ENCODE results near the gene SIGLEC10.
"Not testable (repeated sequence)": the region's sequence is repeated elsewhere in the genome, so short reads cannot be mapped to it uniquely, and the experiment has no call there.

SIGLEC10 gene, protein sequence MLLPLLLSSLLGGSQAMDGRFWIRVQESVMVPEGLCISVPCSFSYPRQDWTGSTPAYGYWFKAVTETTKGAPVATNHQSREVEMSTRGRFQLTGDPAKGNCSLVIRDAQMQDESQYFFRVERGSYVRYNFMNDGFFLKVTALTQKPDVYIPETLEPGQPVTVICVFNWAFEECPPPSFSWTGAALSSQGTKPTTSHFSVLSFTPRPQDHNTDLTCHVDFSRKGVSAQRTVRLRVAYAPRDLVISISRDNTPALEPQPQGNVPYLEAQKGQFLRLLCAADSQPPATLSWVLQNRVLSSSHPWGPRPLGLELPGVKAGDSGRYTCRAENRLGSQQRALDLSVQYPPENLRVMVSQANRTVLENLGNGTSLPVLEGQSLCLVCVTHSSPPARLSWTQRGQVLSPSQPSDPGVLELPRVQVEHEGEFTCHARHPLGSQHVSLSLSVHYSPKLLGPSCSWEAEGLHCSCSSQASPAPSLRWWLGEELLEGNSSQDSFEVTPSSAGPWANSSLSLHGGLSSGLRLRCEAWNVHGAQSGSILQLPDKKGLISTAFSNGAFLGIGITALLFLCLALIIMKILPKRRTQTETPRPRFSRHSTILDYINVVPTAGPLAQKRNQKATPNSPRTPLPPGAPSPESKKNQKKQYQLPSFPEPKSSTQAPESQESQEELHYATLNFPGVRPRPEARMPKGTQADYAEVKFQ

DNA sequence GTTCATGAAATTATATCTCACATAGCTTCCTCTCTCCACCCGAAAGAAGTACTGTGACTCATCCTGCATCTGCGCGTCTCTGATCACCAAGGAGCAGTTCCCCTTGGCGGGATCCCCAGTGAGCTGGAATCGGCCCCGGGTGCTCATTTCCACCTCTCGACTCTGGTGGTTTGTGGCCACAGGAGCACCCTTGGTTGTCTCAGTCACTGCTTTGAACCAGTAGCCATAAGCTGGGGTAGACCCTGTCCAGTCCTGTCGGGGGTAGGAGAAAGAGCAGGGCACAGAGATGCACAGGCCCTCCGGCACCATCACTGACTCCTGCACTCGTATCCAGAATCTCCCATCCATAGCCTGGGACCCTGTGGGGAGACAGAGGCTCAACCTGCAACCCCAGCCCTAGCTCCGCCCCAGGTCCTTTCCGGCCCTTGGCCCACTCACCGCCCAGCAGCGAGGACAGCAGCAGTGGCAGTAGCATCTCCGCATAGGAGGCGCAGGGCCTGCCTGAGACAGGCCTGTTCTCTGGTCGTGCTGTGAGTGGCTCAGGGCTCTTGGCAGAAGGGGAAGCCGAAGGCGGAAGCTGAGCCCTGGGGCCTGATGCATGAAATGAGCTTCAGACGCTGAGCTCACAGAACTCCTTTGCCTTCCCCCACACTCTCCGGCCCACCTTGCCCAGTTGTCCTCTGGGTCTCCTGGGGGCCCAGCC lies at the start of gene SIGLEC10:
Gene SIGLEC10, minus strand, starts transcription at position 536 of the 703 bp plus-strand sequence. Its CDS starts 61 bp downstream, at position 475.
- Histone ChIP-seq H3K9me2 (replicated peaks; ENCODE audit: control insufficient read depth, low read length) (no peaks in the 10 kb centered on the region), H3K79me2 (ENCODE audit: control insufficient read depth, low read length) (peaks cover 6% of the 10 kb centered on the region; the same call in 1 of the 2 replicates), H3K9me3 (ENCODE audit: control insufficient read depth, insufficient read depth, low read length) (no peaks in the 10 kb centered on the region), H3K27ac (ENCODE audit: low read depth, low read length) (peak within 1 kb of the TSS; percentile 56), H4K20me1 (ENCODE audit: control insufficient read depth, insufficient read depth, low read depth, low read length) (no peaks in the 10 kb centered on the region), H3K36me3 (ENCODE audit: control insufficient read depth, low read length) (no peaks in the 10 kb centered on the region), H3K4me2 (ENCODE audit: low read length) (peak within 1 kb of the TSS; percentile 78), H3K27me3 (ENCODE audit: control insufficient read depth, low read length) (no peaks in the 10 kb centered on the region), H3K4me3 (ENCODE audit: low read length) (peak within 1 kb of the TSS; percentile 83), H3F3A (ENCODE audit: control insufficient read depth, insufficient read depth) (no peaks in the 10 kb centered on the region), H3K4me1 (ENCODE audit: control insufficient read depth, low read length) (peaks cover 26% of the 10 kb centered on the region)
- TF ChIP-seq EZH2phosphoT487 (IDR thresholded peaks at IDR 0.05; ENCODE audit: borderline replicate concordance, low read length): no peak
- TF ChIP-seq, protein P1, sequence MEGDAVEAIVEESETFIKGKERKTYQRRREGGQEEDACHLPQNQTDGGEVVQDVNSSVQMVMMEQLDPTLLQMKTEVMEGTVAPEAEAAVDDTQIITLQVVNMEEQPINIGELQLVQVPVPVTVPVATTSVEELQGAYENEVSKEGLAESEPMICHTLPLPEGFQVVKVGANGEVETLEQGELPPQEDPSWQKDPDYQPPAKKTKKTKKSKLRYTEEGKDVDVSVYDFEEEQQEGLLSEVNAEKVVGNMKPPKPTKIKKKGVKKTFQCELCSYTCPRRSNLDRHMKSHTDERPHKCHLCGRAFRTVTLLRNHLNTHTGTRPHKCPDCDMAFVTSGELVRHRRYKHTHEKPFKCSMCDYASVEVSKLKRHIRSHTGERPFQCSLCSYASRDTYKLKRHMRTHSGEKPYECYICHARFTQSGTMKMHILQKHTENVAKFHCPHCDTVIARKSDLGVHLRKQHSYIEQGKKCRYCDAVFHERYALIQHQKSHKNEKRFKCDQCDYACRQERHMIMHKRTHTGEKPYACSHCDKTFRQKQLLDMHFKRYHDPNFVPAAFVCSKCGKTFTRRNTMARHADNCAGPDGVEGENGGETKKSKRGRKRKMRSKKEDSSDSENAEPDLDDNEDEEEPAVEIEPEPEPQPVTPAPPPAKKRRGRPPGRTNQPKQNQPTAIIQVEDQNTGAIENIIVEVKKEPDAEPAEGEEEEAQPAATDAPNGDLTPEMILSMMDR (IDR thresholded peaks at IDR 0.05; ENCODE audit: low read depth, low read length, poor library complexity, severe bottlenecking): no peak

DNA sequence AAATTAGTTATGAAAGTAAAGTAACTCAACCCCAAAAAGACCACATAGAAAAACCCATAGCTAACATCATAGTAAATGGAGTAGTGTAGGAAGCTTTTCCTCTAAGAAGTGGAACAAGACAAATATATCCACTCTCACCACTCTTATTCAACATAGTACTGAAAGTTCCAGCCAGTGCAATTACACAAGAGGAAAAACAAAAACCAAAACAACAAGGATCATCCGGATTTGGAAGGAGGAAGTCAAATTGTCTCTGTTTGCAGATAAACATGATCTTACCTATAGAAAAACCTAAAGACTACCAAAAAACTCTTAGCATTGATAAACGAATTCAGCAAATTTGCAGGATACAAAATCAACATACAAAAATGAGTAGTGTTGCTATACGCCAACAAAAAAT lies 49.3 kb upstream of the SIGLEC10 start:
- Histone ChIP-seq H3K27ac (ENCODE audit: low read depth, low read length) (no peak overlapping the region), H3K27me3 (ENCODE audit: control insufficient read depth, low read length) (peaks cover 10% of the 10 kb centered on the region; the same call in 1 of the 2 replicates), H3K4me3 (ENCODE audit: low read length) (no peak overlapping the region), H3K4me1 (ENCODE audit: control insufficient read depth, low read length) (no peaks in the 10 kb centered on the region), H3K36me3 (ENCODE audit: control insufficient read depth, low read length) (no peaks in the 10 kb centered on the region), H3F3A (ENCODE audit: control insufficient read depth, insufficient read depth) (no peaks in the 10 kb centered on the region), H3K9me2 (replicated peaks; ENCODE audit: control insufficient read depth, low read length) (no peaks in the 10 kb centered on the region), H4K20me1 (ENCODE audit: control insufficient read depth, insufficient read depth, low read depth, low read length) (no peaks in the 10 kb centered on the region), H3K4me2 (ENCODE audit: low read length) (no peak overlapping the region), H3K9me3 (ENCODE audit: control insufficient read depth, insufficient read depth, low read length) (no peaks in the 10 kb centered on the region), H3K79me2 (ENCODE audit: control insufficient read depth, low read length) (no peaks in the 10 kb centered on the region)
- no peak for TF ChIP-seq EZH2phosphoT487 (IDR thresholded peaks at IDR 0.05; ENCODE audit: borderline replicate concordance, low read length)
- TF ChIP-seq, protein P1 (IDR thresholded peaks at IDR 0.05; ENCODE audit: low read depth, low read length, poor library complexity, severe bottlenecking): no peak

DNA sequence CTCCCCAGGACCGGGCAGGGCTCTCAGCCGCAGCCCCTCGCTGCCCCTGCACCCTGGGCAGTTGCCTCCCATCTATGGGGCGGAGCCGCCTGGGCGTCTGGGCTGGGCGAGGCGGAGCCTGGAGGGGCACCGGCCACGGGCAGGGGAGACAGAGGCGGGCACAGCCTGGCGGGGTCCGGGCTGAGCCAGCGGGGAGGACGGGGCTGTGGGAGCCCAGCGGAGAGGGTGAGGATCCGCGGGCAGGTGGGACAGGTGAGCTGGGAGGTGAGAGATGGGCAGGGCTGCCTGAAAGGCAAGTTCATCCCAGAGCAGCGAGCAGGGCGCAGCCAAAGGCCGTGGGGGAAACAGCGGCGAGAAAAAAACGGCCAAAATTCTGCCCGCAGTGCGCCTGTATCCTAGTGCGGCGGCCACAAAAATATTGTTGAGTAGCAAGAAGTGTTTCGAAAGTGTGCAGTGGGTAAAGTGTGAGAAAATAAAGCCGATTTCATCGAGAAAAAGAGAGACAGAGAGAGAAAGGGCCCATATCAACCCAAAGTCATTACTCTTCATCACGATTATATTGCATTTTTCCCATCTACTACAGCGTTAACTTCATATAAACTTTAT lies 46.6 kb upstream of the SIGLEC10 start:
- H3K4me2 ChIP-seq (ENCODE audit: low read length); H4K20me1 ChIP-seq (ENCODE audit: control insufficient read depth, insufficient read depth, low read depth, low read length); H3K27ac ChIP-seq (ENCODE audit: low read depth, low read length); H3K9me2 ChIP-seq (replicated peaks; ENCODE audit: control insufficient read depth, low read length); H3K27me3 ChIP-seq (ENCODE audit: control insufficient read depth, low read length); H3F3A ChIP-seq (ENCODE audit: control insufficient read depth, insufficient read depth); H3K9me3 ChIP-seq (ENCODE audit: control insufficient read depth, insufficient read depth, low read length); H3K79me2 ChIP-seq (ENCODE audit: control insufficient read depth, low read length); H3K36me3 ChIP-seq (ENCODE audit: control insufficient read depth, low read length); H3K4me1 ChIP-seq (ENCODE audit: control insufficient read depth, low read length); H3K4me3 ChIP-seq (ENCODE audit: low read length): not testable (repeated sequence)
